GM19351 (cell line): ENCODE results near the gene CYP26C1.

Experiments used
- ATAC-seq: cut with Tn5 transposase; IDR thresholded peaks from one replicate; pipeline ENCODE4 v1.9.1; 2021; ENCODE audit warnings: mild to moderate bottlenecking, moderate library complexity; ENCODE audit not compliant: unreplicated experiment

Gene CYP26C1

GRCh38 chr10:93063977-93064660 is 3.5 kb downstream of the CYP26C1 start:
- no peak for ATAC-seq

- no peak for ATAC-seq
These were observed 4.5 kb downstream of the CYP26C1 start for GRCh38 chr10:93064874-93065660.

- ATAC-seq: no peak
These were observed 5.3 kb downstream of the CYP26C1 start for GRCh38 chr10:93065675-93066543.

GRCh38 chr10:93066544-93066913 is 5.9 kb downstream of the CYP26C1 start:
- ATAC-seq: no peak

- no peak for ATAC-seq
These were observed 7.1 kb downstream of the CYP26C1 start for GRCh38 chr10:93067443-93068365.

- no peak for ATAC-seq
These were observed 8.0 kb downstream of the CYP26C1 start for GRCh38 chr10:93068411-93069244.

- ATAC-seq: no peak
These were observed 8.6 kb downstream of the CYP26C1 start for GRCh38 chr10:93069245-93069561.

- no peak for ATAC-seq
These were observed 10.0 kb downstream of the CYP26C1 start for GRCh38 chr10:93070378-93071176.

DNA sequence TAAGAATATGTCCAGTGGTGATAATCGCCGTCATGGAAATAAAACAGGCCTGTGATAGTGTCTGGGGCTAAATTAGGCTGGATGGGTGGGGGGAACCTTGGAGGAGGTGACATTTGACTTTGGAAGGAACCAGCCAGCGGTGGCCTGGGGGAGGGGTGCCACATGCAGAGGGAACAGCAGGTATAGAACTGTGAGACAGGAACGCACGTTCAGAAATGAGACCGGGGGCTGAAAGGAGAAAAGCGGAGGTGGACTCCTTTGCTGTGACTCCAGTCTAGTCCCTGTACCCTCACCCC is 10.5 kb downstream of the CYP26C1 start:
- no peak for ATAC-seq

DNA sequence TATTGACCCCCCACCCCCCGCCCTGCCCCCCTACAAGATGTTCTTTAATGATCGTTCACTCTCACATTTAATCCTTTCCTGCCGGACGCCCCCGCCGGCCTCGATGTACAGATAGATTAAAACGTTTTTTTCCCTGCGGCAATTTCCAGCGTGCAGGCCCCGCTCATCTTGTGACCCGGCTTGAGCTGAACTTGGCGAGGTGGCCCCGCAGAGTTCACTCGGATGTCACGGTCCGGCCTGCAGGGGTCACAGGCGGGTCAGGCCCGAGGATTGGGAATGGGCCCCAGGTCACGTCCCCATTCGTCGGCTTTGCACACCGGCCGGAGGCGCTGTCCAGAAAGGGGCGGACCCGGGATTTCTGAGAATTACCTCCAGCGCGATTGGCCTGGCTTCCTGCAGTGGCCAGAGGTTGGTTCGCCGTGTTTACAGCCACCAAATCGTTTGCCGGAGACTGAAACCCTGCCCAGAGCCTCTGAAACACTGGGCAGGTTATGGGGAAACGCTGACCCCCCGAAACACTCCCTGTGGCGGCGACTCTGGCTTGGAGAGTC is 11.2 kb downstream of the CYP26C1 start:
- no peak for ATAC-seq

DNA sequence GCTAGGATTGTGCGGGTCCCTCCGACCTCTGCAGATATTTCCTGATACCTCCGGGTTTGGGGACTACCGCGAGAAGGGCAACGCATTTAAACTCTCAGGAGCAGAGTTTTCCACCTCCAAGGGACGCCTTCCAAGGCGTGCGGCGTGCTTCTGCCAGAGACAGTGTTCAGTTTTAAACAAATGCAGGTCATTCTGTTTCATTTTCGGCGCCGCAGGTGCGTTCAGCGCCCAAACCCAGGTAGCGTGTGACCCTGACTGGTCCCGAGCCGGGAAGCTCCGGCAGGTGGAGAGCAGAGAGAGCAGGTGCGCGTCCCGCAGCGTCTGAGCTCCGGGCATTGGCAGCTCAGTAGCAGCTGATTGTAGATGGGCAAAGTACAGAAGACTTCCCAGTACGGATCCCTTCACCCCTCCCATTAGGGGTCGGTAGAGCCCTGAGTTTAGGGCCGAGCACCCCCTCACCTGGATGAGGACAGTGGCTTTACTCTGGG is 11.7 kb downstream of the CYP26C1 start:
- ATAC-seq: no peak

- no peak for ATAC-seq
These were observed 12.3 kb downstream of the CYP26C1 start for GRCh38 chr10:93072713-93073538.

DNA sequence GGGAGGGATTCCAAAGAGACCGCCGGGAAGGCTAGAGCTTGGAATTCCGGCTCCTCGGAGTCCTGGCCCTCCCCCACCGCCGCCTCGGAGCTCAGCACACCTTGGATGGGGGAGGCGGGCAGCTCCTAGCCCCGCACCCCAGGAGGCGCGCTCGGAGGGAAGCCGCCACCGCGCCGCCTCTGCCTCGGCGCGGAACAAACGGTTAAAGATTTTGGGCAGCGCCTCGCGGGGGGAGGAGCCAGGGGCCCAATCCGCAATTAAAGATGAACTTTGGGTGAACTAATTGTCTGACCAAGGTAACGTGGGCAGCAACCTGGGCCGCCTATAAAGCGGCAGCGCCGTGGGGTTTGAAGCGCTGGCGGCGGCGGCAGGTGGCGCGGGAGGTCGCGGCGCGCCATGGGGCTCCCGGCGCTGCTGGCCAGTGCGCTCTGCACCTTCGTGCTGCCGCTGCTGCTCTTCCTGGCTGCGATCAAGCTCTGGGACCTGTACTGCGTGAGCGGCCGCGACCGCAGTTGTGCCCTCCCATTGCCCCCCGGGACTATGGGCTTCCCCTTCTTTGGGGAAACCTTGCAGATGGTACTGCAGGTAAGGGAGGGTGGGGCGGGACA is 13.0 kb downstream of the CYP26C1 start, which contains the start of gene CYP26A1:
Gene CYP26A1, plus strand, starts transcription at position 355 of the 608 bp plus-strand sequence. Its CDS starts 42 bp downstream, at position 397.
- ATAC-seq: no peak

- ATAC-seq: no peak
These were observed 13.6 kb downstream of the CYP26C1 start for GRCh38 chr10:93074147-93074596.

- no peak for ATAC-seq
These were observed 14.2 kb downstream of the CYP26C1 start for GRCh38 chr10:93074597-93075368.
